ENCODE measurements around the gene RANBP17.

RANBP17 gene

DNA sequence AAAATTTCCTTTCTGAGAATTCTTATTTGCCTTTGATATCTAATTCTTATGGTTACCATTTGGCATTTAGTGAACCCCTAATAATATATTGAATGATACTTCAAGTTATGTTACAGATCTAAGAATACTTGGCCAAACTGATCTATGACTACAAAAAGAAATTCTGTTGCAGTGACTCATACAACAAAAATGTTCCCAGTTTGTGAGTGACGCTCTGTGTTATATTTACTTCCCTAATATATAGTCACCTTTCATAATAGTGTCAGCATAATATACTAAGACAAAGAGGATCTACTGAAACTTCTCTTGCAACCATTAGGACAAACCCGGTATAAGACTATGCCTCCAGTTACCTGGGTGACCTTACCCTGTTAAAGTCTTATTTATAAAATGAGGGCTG is 230.4 kb downstream of the RANBP17 start:
- DNase-seq (ENCODE audit: low spot score), result no peak

GRCh38 chr5:171093598-171093997 is 231.8 kb downstream of the RANBP17 start:
- DNase-seq (ENCODE audit: low spot score), result no peak

GRCh38 chr5:171094356-171094755 is 232.5 kb downstream of the RANBP17 start:
- no peak for DNase-seq (ENCODE audit: low spot score)

DNA sequence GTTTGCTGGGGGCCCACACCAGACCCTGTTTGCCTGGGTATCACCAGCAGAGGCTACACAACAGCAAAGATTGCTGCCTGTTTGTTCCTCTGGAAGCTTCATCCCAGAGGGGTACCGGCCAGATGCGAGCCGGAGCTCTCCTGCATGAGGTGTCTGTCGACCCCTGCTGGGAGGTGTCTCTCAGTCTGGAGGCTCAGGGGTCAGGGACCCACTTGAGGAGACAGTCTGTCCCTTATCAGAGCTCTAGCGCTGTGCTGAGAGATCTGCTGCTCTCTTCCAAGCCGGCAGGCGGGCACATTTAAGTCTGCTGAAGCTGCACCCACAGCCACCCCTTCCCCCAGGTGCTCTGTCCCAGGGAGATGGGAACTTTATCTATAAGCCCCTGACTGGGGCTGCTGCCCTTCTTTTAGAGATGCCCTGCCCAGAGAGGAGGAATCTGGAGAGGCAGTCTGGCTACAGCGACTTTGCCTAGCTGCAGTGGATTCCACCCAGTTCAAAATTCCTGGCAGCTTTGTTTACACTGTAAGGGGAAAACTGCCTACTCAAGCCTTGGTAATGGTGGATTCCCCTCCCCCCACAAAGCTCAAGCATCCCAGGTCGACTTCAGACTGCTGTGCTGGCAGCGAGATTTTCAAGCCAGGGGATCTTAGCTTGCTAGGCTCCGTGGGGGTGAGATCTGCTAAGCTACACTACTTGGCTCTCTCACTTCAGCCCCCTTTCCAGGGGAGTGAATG is 241.2 kb downstream of the RANBP17 start:
- DNase-seq (ENCODE audit: low spot score), result no peak

DNA sequence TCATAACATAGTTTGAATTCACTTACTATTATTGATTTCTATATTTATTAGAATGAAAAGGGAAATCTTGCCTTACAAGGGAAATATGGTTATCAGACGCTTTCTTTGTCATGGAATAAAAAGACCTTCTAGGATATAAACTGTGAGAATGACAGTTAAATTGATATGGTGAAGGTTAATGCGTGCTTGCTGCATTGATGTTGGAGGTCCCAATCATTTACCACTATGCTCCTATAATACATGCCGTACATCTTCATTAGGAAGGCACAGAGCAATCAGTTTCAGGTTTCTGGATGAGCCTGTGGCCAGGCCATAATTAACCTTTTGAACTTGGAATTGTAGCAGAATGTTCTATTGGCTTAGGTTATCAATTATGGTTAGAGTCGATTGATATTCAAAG is 245.9 kb downstream of the RANBP17 start:
- no peak for DNase-seq (ENCODE audit: low spot score)

DNA sequence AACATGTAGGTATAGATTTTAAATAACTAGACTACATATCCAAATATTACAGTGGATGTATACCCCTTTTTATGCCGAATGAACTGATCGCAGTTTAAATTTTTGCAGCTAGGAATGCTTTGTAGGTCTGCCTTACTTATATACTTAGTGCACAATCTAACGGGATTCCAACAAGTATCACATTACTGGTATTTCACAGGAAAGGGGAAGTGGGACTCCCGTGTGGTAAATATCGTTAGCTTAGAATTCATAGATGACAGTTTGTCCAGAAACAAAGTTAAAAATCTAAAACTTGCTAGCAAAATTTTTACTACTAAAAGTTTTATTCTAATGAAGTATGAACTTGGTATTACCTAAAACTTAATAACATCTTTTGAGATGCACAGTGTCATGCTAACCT is 253.7 kb downstream of the RANBP17 start:
- DNase-seq (ENCODE audit: low spot score), result no peak

GRCh38 chr5:171116719-171117118 is 254.9 kb downstream of the RANBP17 start:
- DNase-seq (ENCODE audit: low spot score), result no peak

DNA sequence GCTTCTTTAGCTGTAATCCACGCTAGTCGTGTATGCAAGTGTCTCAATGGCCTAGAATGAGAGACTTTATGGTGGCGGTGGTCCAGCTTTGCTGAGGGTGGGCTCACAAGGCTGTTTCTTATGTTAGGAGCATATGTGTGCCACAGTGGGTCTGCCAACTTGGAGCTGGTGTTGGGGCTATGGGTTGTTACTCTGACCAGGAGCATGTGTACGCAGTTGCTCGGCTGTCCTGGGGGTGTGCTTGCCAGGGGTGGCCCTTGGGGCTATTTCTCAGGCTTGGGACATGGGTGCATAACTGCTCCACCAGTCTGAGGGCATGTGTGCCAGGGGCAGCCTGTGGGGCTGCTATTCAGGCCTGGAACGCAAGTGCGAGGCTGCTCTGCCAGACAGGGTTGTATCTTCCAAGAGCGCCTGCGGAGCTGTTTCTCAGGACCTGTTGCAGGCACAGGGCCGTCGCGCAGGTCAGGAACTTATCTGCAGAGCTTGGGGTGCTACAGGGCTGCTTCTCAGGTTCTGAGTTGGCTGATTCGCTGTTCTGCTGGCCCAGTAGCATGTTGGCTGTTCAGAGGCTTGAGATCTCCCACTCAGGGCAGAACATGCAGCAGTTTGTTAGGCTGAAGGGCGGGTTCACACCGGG is 259.3 kb downstream of the RANBP17 start:
- DNase-seq (ENCODE audit: low spot score), result no peak

DNA sequence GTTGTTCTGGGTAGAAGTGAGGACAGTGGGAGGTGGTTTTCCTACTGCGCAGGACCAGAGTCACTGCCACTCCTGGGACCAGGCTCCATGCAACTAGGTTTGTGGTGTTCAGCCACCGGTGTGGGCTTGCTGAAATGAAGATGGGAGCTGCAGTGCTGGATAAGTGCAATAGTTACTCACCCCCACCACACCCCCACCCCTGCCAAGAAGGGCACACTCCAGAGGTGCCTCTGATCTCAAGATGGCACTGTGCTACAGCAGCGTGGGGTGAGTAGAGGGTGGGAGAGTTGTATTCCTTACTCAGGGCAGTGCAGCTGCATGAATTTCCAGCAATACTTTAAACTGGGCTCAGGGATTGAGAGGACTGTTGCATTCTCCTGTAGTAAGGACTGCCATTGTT is 259.8 kb downstream of the RANBP17 start:
- no peak for DNase-seq (ENCODE audit: low spot score)

DNA sequence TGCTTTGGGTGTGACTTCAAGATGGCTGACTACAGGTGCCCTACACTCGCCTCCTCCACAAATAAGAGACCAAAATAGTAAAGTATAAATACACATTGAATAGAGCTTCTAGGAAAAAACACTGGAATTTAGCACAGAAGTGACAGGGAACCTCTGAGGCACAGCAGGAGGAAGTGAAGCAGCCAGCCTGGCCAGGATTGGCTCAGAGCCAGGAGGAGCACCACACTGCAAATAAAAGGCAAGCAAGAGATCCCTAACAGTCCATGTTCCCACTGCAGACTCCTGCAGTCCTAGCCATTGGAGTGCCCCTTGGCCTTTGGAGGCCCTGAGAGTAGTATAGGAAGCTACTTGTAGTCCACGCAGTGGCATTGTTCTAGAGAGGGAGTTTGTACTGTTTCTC is 260.6 kb downstream of the RANBP17 start:
- no peak for DNase-seq (ENCODE audit: low spot score)

GRCh38 chr5:171123417-171123816 is 261.6 kb downstream of the RANBP17 start:
- no peak for DNase-seq (ENCODE audit: low spot score)

GRCh38 chr5:171127314-171127713 is 265.5 kb downstream of the RANBP17 start:
- DNase-seq (ENCODE audit: low spot score), result no peak

GRCh38 chr5:171128136-171128535 is 266.3 kb downstream of the RANBP17 start:
- no peak for DNase-seq (ENCODE audit: low spot score)

DNA sequence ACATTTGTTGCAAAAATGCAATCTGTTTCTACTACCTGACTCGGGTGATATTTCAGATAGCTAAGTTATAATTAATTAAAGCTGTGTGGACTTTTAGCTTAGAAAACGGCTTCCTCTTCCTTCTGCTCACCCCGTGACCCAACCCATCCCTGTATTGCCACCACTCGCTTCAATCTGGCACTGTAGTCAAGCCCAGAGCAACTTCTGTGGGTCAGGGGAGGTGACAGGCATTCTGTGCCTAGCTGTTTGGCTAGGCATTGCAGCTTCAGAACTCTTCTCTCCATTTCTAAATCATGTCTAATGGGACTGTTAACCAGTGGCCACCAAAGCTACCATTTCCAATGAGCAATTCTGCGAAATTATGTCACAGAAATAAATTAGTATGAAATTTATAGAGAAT is 267.5 kb downstream of the RANBP17 start:
- no peak for DNase-seq (ENCODE audit: low spot score)

GRCh38 chr5:171131497-171131896 is 269.7 kb downstream of the RANBP17 start:
- DNase-seq (ENCODE audit: low spot score), result no peak

DNA sequence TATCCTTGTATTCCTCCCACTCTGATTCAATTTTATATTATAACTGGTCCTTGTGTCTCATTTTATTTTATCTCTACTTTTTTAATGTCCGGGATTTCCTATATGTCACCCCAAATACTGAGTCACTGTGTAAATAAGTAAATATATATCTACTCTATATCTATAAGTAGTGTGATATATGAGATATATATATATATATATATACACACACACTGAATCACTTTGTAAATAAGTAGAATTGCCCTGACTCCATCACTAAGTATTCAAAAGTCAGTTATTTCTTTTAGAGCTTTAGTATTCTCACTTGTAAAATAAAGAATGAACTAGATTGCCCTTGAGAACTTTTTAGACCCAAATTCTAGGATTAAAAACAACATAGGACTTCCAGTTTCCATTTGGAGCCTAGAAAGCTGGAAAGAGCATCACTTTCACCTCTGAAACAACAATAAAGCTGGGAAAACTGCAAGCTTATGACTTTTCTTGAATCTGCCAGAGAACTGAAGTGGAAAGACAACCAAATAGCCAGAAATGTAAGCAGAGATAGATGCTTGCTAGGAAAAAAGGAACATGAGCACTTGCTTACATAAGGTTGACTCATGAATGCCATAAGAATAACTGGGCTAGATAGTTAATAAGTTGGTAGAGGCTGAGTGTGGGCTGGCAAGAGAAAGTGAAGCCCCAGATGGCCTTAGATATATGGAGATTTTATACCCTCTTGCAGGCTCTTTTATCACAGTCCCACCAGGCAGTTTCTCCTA is 276.1 kb downstream of the RANBP17 start:
- no peak for DNase-seq (ENCODE audit: low spot score)

DNA sequence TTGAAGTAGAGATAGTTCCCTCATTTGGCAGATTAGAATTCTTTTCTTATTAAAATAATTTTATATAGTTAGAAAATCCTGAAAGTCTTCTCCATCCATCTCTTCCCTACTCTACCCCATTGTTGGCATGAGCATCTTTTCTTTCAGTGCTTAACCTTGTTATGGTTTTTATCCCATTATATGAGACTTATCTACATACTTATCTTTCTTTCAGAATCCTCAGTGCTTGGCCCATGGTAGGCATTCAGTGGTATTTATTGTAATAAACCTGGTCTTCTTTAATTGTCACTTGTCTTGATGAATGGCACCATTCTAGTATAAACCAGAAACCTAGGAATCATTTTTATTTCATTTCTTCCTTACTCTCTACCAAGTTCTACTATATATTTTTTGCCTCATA is 277.4 kb downstream of the RANBP17 start:
- DNase-seq (ENCODE audit: low spot score), result no peak

DNA sequence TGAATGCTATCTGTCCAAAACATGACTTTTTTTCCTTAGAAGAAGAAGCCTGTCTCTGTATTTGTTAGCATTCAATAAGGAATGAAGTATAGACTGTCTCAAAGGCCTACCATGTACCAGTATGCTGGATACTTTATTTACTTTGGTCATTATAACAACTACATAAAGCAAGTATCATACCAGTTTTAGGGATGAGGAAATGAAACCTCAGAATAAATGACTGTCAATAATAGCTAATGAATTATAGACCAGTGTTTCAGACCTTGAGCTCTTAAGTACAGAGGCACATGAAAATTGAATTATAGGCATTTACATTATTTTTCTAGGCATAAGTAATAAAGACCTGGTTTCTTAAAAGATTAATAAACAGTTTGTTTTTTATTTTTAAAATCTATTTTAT is 280.8 kb downstream of the RANBP17 start:
- no peak for DNase-seq (ENCODE audit: low spot score)

GRCh38 chr5:171143171-171143570 is 281.4 kb downstream of the RANBP17 start:
- no peak for DNase-seq (ENCODE audit: low spot score)

DNA sequence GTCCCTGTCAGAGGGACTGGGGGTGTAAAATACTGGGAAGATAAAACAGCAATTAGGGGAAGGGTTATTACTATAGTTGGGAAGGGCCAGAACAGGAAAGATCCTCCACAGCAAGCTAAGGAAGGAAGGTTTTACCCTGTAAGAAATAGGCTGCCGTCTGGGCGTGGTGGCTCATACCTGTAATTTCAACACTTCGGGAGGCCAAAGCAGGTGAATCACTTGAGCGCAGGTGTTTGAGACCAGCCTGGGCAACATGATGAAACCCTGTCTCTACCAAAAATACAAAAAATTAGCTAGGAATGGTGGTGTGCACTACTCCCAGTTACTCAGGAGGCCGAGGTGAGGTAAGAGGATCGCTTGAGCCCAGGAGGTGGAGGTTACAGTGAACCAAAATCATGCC is 282.1 kb downstream of the RANBP17 start:
- DNase-seq (ENCODE audit: low spot score), result no peak

DNA sequence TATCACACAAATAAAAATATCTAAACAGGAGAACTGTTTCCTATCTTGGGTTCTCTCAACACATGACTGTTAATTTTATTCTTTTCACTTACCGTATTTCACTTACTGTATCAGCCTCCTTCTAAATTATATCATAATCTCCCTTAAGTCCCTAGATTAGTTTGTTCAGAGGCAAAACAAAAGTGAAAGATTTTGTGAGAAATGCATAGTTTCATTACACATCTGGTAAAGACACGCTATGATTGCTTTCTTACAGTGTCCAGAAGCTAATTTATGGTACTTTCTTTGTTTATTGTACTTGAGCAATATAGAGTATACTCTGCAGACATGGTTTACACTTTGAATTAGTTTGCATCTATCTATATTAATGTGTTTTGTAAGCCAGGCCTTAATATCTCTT is 287.5 kb downstream of the RANBP17 start:
- no peak for DNase-seq (ENCODE audit: low spot score)

DNA sequence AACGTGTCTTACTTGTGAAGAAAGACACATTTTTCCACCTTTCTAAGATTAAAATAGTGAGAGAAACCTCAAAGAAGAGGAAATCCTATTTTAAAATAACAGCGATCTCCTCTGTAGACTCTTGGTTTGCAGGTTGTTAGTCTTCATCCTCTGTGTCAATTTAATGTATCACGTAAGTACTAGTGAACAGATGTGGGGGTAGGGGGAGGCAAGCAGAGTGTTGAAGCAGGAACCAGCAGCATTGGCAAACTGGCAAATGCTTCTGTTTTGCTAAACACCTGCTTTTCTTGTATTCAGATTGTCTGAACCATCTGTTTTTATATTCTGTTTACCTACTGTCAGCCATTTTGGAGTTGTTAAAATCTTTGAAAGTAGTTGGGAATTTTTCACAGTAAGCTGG is 288.0 kb downstream of the RANBP17 start:
- DNase-seq (ENCODE audit: low spot score), result no peak

- no peak for DNase-seq (ENCODE audit: low spot score)
Measured at GRCh38 chr5:171152382-171152781, 290.6 kb downstream of the RANBP17 start.
